CD4-positive, alpha-beta T cell treated with Interleukin-1 beta for 1 hour (primary cell): ENCODE results near the gene WNT4.

Experiments
- DNase-seq, 2 donors: peaks; one replicate each; pipeline ENCODE4 v3.0.0-alpha.2; 2020 to 2022

Gene WNT4

GRCh38 chr1:22128392-22128791, 14.5 kb downstream of the WNT4 start:
- DNase-seq = no peak

GRCh38 chr1:22127731-22128130, 15.2 kb downstream of the WNT4 start:
- DNase-seq = no peak

- DNase-seq = no peak
Measured at GRCh38 chr1:22127248-22127647, 15.6 kb downstream of the WNT4 start.

DNA sequence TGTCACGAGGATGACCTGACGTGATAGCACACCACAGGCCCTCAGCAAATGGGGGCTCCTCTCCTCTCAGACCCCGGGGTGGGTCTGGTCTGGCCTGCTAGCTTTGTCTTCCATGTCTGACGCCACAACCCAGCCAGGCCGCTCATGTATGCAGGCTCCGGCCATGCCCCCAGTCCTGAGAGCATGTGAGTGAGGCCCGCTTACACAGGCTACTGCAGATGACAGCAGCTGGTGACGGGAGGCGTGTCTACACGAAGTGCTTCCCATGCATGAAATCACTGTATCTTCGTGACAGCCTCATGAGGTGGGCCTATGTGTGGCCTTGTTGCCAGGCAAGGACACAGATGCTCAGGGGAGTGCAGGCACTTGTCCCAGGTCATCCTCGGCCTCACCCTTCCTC, 16.4 kb downstream of the WNT4 start:
- no peak for DNase-seq

DNA sequence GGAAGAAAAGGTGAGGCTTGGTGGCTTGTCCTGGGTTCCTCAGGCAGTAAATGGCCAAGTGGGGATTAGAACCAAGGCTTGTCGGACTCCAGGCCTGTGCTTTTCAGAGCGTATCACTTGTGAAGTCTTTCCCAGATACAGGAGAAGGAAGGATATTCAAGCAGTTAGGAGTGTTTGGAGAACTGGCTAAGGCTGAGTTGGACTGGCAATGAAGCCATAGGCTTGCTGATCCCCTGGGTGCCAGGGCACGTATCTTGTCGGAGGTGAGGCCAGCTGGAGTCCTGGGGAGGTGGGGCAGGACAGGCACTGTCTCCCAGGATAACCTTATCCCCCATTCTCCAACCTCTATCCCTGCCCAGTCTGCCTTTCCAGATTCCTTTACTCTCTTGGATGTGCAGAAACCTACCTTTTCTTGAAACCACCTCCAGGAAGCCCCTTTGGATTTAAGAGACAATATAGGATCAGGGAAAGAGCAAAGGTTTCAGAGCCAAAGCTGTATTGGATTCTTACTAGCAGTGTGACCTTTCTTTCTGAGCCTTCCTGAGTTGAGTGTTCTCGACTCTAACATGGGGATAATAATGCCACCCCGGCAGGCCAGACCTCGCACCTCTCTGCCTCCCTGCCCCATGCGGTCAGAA, 18.2 kb downstream of the WNT4 start:
- no peak for DNase-seq

GRCh38 chr1:22123901-22124404, 18.9 kb downstream of the WNT4 start:
- no peak for DNase-seq

DNA sequence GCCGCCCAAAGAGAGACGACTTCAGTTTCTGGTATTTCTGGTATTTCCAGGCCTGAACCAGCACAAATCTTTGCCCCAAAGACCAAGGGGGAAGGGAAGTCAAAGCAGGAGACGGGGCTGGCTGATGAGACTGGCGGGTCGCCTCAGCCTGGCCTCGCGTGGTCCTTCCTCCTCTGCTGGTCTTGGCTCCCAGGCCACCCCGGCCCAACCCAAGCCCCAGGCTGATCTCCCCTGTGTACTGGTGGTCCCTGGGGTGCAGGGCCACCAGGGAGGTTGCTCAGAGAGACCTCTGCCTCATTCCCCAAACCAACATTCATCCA, 19.9 kb downstream of the WNT4 start:
- DNase-seq = no peak

- no peak for DNase-seq
Measured at GRCh38 chr1:22122273-22123070, 20.4 kb downstream of the WNT4 start.

- DNase-seq = no peak
Measured at GRCh38 chr1:22121421-22121911, 21.4 kb downstream of the WNT4 start.

GRCh38 chr1:22120469-22120790, 22.5 kb downstream of the WNT4 start:
- no peak for DNase-seq

GRCh38 chr1:22119626-22120468, 23.1 kb downstream of the WNT4 start:
- DNase-seq = no peak

GRCh38 chr1:22118291-22118992, 24.5 kb downstream of the WNT4 start:
- DNase-seq = no peak

DNA sequence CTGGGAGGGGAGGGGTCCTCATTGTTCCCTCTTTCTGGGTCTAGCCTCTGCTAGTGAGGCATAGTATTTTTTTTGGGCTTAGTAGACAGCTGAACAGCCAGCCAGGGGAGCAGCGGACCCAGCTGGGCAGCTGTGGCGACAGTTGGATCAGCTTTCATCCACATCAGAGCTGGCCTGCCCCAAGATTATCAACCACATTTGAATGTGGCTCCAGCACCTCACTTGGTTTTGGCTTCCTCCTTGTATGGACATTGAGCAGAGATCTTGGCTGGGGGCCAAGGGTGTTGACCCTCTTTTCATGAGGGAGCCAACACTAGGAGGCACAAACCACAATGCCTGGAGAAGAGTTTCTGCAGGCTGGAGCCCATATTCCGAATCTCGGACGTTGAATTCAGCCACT, 25.0 kb downstream of the WNT4 start:
- DNase-seq = no peak

GRCh38 chr1:22117238-22117637, 25.7 kb downstream of the WNT4 start:
- DNase-seq = no peak

DNA sequence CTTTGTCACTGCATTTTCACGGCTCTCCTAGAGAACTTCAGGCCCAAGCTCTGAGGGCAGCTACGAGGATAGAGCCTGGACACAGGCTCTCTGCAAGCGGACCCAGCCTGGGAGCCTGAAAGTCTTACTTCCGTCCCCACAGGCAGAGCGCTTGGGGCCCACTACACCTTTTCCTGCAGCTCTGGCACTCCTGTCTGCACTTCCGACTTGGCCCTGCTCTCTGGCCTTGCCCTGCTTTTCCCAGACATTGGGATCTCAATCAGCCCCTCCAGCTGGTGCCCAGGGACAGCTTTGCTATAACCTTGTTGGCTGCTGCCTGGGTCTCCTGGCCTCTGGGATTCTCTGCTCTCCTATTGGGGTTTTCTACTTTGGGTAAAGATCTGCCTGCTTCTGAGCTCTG, 27.6 kb downstream of the WNT4 start:
- no peak for DNase-seq

GRCh38 chr1:22114083-22115012, 28.5 kb downstream of the WNT4 start:
- DNase-seq = no peak

GRCh38 chr1:22112554-22112953, 30.3 kb downstream of the WNT4 start:
- DNase-seq = no peak

DNA sequence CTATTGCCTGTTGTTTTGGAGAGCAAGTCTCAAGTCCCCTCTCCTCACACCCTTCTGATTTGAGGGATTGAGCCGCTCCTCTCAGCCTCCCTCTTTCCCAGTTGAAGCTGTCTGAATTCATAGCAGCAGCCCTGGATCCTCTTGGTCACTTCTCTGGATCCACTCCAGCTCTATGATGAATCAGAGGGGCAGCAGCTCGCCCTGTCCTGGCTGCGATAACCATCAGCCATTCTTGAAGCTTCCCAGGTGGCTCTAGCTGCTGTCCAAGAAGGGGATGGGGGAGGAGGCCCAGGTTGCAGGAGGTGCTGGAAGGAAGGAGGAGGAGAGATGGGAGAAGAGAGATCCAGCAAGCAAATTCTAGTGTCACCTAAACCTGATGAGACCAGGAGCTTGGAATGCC, 31.3 kb downstream of the WNT4 start:
- DNase-seq = no peak

GRCh38 chr1:22111115-22111514, 31.8 kb downstream of the WNT4 start:
- no peak for DNase-seq

DNA sequence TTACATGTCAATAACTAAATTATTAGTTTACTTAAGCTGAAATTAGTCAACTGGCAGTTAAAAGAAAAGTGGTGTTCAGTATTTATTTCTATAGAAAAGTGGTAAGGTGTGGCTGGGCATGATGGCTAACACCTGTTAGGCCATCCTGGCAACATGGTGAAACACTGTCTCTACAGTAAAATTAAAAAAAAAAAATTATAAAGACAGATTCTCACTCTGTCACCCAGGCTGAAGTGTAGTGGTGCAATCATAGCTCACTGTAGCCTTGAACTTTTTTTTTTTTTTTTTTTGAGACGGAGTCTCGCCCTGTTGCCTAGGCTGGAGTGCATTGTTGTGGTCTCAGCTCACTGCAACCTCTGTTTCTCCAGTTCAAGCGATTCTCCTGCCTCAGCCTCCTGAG, 32.9 kb downstream of the WNT4 start:
- no peak for DNase-seq

DNA sequence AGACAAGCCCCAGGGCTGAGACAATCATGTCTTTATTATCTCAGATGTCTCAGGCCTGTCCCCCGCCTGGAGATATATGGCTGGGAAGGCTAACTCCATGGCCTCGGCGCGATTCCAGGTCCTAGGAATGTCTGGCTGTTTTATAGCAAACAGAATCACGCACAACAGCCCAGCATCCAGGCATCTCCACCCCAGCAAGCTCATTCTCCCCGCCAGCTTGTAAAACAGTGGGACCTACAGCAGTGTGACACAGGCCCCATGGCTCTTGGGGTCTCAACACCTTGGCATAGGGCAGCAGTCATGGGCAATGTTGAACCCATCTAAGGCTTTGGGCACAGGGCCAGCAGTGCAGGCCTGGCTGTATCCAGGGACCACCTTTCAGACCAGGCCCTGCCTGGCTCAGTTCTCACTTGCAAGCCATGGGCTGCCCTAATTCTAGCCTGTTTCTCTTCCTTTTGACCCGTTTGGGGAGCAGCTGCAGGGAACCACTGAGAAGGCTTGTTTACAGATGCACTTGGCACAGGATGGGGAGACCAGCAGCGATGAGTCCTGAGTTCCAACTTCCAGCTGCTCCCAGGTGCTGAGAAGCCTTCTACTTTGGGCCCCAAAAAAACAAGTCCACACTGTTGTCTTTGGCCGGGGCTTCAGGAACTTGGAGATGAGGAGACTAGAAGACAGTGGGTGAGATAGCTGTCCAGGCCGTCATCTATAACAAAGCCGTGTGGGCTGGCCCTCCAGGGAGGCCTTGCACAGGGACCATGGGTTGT, 34.4 kb downstream of the WNT4 start:
- DNase-seq = no peak
